ENCODE measurements around the gene HNRNPA1. TPM values are rescaled to one million over a fixed set of nuclear protein-coding genes. Genes with fewer than 3 reads are reported as not detected.

Gene HNRNPA1
- total and polyA plus RNA-seq, 2 of the 4 experiments (the other 2 are of a cell fraction): 747 to 1,409 TPM

GRCh38 chr12:54292083-54292930 is 11.8 kb downstream of the HNRNPA1 start:
- Histone ChIP-seq H2BK5ac (ENCODE audit: low read depth, low read length, poor library complexity, severe bottlenecking) (no peak overlapping the region), H2AFZ (replicated peaks; ENCODE audit: low read length, poor library complexity) (no peak overlapping the region), H3K9ac (ENCODE audit: low read depth, low read length) (no peak overlapping the region), H3K14ac (replicated peaks; ENCODE audit: low read depth, low read length) (no peak overlapping the region), H2AK5ac (ENCODE audit: low read depth, low read length) (no peak overlapping the region), H3K4me1 (ENCODE audit: control insufficient read depth, insufficient read depth, low read length) (no peaks in the 10 kb centered on the region), H2BK120ac (ENCODE audit: low read depth, low read length) (no peak overlapping the region), H4K20me1 (ENCODE audit: insufficient read depth, low read length) (peaks cover 24% of the 10 kb centered on the region), H2AK9ac (replicated peaks; ENCODE audit: low read depth, low read length, poor library complexity) (no peak overlapping the region), H3K27me3 (ENCODE audit: control insufficient read depth, insufficient read depth, low read length) (no peaks in the 10 kb centered on the region; the same call in 1 of the 2 replicates), H3K27ac (ENCODE audit: insufficient read depth, low read length) (no peak overlapping the region), H4K5ac (ENCODE audit: low read depth, low read length) (no peak overlapping the region), H3K56ac (ENCODE audit: extremely low read depth, insufficient read depth, low read length) (no peak overlapping the region), H3K4me2 (ENCODE audit: low read depth, low read length) (no peak overlapping the region), H3K4me3 (ENCODE audit: insufficient read depth, low read depth, low read length) (no peak overlapping the region), H3K9me1 (ENCODE audit: insufficient read depth, low read length) (no peaks in the 10 kb centered on the region), H2BK15ac (ENCODE audit: low read depth, low read length) (no peak overlapping the region), H3K23ac (ENCODE audit: low read depth, low read length) (no peak overlapping the region), H3K4ac (ENCODE audit: low read depth, low read length) (no peak overlapping the region), H3K18ac (ENCODE audit: low read depth, low read length) (no peak overlapping the region), H3K9me3 (ENCODE audit: control insufficient read depth, insufficient read depth, low read length) (no peaks in the 10 kb centered on the region), H2BK20ac (ENCODE audit: low read depth, low read length) (no peak overlapping the region), H3K36me3 (ENCODE audit: control insufficient read depth, insufficient read depth, low read length) (peaks cover 4% of the 10 kb centered on the region), H4K91ac (ENCODE audit: insufficient read depth, low read depth, low read length) (no peak overlapping the region), H3K79me1 (ENCODE audit: low read depth in 1 of 2, low read length in 2 of 2) (peaks cover 0 to 2% of the 10 kb centered on the region in 2 experiments; a peak in 2 of 4 replicates), H4K8ac (ENCODE audit: low read depth in 2 of 2, low read length in 2 of 2) (no peak overlapping the region)
- ChIA-PET POLR2A (ENCODE audit: unreplicated experiment) (interaction anchor here (0.5 kb wide), 1 partner anchor 110 kb away, joined by 4 read pairs; no protein-coding TSS in a partner anchor), CTCF (no interaction called here)
- intact Hi-C loops (cut with micrococcal nuclease): no loop called here
- no peak for ATAC-seq (ENCODE audit: low read depth)
- no TSS peak for BruUV-seq (replicated peaks)
- dilution Hi-C loops (cut with HindIII; ENCODE audit: low sequenced_read_pairs, unreplicated experiment): no loop called here
- TF ChIP-seq ELK1 (IDR thresholded peaks at IDR 0.05; ENCODE audit: borderline replicate concordance, low read depth, low read length) (no peak), CEBPB (IDR thresholded peaks at IDR 0.05; ENCODE audit: low read depth, low read length) (no peak), NFE2L2 (IDR thresholded peaks at IDR 0.05; ENCODE audit: low read depth, low read length) (no peak), SMC3 (IDR thresholded peaks at IDR 0.05; ENCODE audit: low read depth, low read length) (no peak), MAFK (IDR thresholded peaks at IDR 0.05; ENCODE audit: low read depth, low read length) (no peak), MXI1 (IDR thresholded peaks at IDR 0.05; ENCODE audit: borderline replicate concordance, low read depth, low read length) (no peak), CTCF (conservative IDR thresholded peaks at IDR 0.05; ENCODE audit: low read depth, low read length) (no peak), MAZ (IDR thresholded peaks at IDR 0.05; ENCODE audit: borderline replicate concordance, low read depth, low read length) (no peak), POLR2A (IDR thresholded peaks at IDR 0.05; ENCODE audit: low read depth, low read length) (no peak), USF2 (IDR thresholded peaks at IDR 0.05; ENCODE audit: low read depth, low read length) (no peak)
- WGBS, 2 experiments (ENCODE audit: extremely low coverage in 2 of 2, insufficient read length in 1 of 2): 94% methylated on average over 23 of the region's 30 CpGs; no CpG with 5 or more reads in 1 of the 2 experiments
- in situ Hi-C loops (cut with MboI; ENCODE audit: low sequenced_read_pairs): loop anchor here (5.0 kb wide), 1 partner anchor 70 kb away; the partner anchor contains the start of gene GPR84
- DNase-seq: no peak

Measured in IMR-90 (cell line).